Endodermal cell (in vitro differentiated cells): ENCODE measurements around the gene BOC. TPM values are rescaled to one million over a fixed set of nuclear protein-coding genes. Genes with fewer than 3 reads are reported as not detected.
A peak's percentile ranks its signal among the peaks of the same experiment; 100 is the strongest.

Experiments used
- DNase-seq: peaks from one replicate; pipeline ENCODE4 v3.0.0-alpha.2; 2017
- H3K27ac ChIP-seq: 2 replicates; pipeline ENCODE4 v1.5.1; 2013; ENCODE audit warnings: mild to moderate bottlenecking, low read depth, low read length, moderate library complexity
- H3K27me3 ChIP-seq: 2 replicates; pipeline ENCODE4 v1.6.1; 2013; ENCODE audit warnings: mild to moderate bottlenecking, low read length, moderate library complexity; ENCODE audit not compliant: insufficient read depth, control insufficient read depth, poor library complexity, severe bottlenecking
- H3K36me3 ChIP-seq: 2 replicates; pipeline ENCODE4 v1.7.0; 2013; ENCODE audit warnings: mild to moderate bottlenecking, low read length, moderate library complexity; ENCODE audit not compliant: control insufficient read depth, insufficient read depth
- H3K4me1 ChIP-seq: one replicate; pipeline ENCODE4 v1.7.0; 2013; ENCODE audit warnings: low read length; ENCODE audit not compliant: control insufficient read depth, insufficient read depth
- H3K4me3 ChIP-seq: 2 replicates; pipeline ENCODE4 v1.5.1; 2013; ENCODE audit warnings: mild to moderate bottlenecking, low read length, moderate library complexity
- H3K9ac ChIP-seq: 2 replicates; pipeline ENCODE4 v1.6.1; 2013; ENCODE audit warnings: mild to moderate bottlenecking, low read length, moderate library complexity; ENCODE audit not compliant: poor library complexity, severe bottlenecking; ENCODE audit errors: extremely low read depth
- H3K9me3 ChIP-seq: 2 replicates; pipeline ENCODE4 v1.6.1; 2013; ENCODE audit warnings: mild to moderate bottlenecking, low read length, moderate library complexity; ENCODE audit not compliant: control insufficient read depth
- H3K27ac Mint-ChIP-seq: 2 replicates; pipeline ENCODE4 v1.8.0; 2020; ENCODE audit warnings: mixed read lengths
- H3K27me3 Mint-ChIP-seq: 2 replicates; pipeline ENCODE4 v1.8.0; 2021; ENCODE audit warnings: mild to moderate bottlenecking, mixed read lengths; ENCODE audit not compliant: insufficient read depth
- H3K36me3 Mint-ChIP-seq: 2 replicates; pipeline ENCODE4 v1.8.0; 2020; ENCODE audit warnings: low read depth, mixed read lengths
- H3K4me1 Mint-ChIP-seq: 2 replicates; pipeline ENCODE4 v1.8.0; 2020; ENCODE audit warnings: mixed read lengths
- H3K4me3 Mint-ChIP-seq: 2 replicates; pipeline ENCODE4 v1.8.0; 2020; ENCODE audit warnings: mild to moderate bottlenecking, moderate library complexity, mixed read lengths
- H3K9me3 Mint-ChIP-seq: 2 replicates; pipeline ENCODE4 v1.8.0; 2020; ENCODE audit warnings: mild to moderate bottlenecking, mixed read lengths
- WGBS, 2 experiments: methylation state at CpG; one replicate each; pipeline versions ENCODE4 v1.1.5 to v1.1.7; 2013; ENCODE audit warnings: missing lambda C conversion rate in 2 of 2, mixed read lengths in 1 of 2; ENCODE audit not compliant: insufficient coverage in 1 of 2, insufficient read length in 1 of 2; 5-methylcytosine and 5-hydroxymethylcytosine counted together
- total RNA-seq, 2 donors: library from RNA; stranded (reverse); fragmentation: NEBNext Ultra II Directional in 1 of 2; extraction: Animal tissue kit (Norgen Biotek cat#: 25700) in 1 of 2; gene quantifications; 2 replicates in 1 of 2; 3 replicates in 1 of 2; pipeline ENCODE4 v1.2.1, GENCODE V29; 2021
- TF ChIP-seq, protein P1 (sequence below): fragments of 200-600 bp; sonication (generic); conservative IDR thresholded peaks from 2 replicates; pipeline ENCODE4 v1.5.0; 2021; ENCODE audit warnings: antibody characterized with exemption, mild to moderate bottlenecking

BOC gene
- total RNA-seq, 2 donors from 2014 or later = 9.8 to 12.3 TPM

DNA sequence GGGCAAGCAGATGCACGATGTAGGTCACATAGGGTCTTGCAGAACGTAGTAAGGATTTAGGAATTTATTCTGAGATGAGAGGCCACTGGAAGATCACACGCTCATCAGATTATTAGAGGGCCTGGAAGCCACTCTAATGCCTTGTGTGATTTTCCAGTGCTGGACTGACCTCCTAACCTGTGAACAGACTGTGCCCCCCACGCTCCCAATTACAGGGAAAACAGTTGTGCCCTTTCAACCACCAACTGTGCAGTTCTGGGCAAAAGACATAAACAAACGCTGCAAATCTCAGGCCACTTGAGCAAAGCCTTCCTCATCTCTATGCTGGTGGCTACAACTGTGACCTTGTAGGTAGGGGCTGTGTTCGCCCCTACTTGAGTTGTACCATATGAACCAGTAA is 48.2 kb upstream of the BOC start:
- no peaks in the 10 kb centered on the region for H3K27me3 ChIP-seq
- Mint-ChIP-seq H3K4me3 (no peak overlapping the region), H3K4me1 (no peaks in the 10 kb centered on the region), H3K36me3 (no peaks in the 10 kb centered on the region), H3K27ac (no peak overlapping the region), H3K27me3 (no peaks in the 10 kb centered on the region), H3K9me3 (no peaks in the 10 kb centered on the region)
- no peak overlapping the region for H3K27ac ChIP-seq
- no peaks in the 10 kb centered on the region for H3K4me1 ChIP-seq
- DNase-seq = no peak
- TF ChIP-seq, protein P1, sequence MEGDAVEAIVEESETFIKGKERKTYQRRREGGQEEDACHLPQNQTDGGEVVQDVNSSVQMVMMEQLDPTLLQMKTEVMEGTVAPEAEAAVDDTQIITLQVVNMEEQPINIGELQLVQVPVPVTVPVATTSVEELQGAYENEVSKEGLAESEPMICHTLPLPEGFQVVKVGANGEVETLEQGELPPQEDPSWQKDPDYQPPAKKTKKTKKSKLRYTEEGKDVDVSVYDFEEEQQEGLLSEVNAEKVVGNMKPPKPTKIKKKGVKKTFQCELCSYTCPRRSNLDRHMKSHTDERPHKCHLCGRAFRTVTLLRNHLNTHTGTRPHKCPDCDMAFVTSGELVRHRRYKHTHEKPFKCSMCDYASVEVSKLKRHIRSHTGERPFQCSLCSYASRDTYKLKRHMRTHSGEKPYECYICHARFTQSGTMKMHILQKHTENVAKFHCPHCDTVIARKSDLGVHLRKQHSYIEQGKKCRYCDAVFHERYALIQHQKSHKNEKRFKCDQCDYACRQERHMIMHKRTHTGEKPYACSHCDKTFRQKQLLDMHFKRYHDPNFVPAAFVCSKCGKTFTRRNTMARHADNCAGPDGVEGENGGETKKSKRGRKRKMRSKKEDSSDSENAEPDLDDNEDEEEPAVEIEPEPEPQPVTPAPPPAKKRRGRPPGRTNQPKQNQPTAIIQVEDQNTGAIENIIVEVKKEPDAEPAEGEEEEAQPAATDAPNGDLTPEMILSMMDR = no peak
- no peak overlapping the region for H3K4me3 ChIP-seq
- H3K36me3 ChIP-seq = no peaks in the 10 kb centered on the region
- 84 to 91% methylated on average over 6 of the region's 6 CpGs for WGBS, 2 experiments
- H3K9me3 ChIP-seq = no peaks in the 10 kb centered on the region
- no peak overlapping the region for H3K9ac ChIP-seq

DNA sequence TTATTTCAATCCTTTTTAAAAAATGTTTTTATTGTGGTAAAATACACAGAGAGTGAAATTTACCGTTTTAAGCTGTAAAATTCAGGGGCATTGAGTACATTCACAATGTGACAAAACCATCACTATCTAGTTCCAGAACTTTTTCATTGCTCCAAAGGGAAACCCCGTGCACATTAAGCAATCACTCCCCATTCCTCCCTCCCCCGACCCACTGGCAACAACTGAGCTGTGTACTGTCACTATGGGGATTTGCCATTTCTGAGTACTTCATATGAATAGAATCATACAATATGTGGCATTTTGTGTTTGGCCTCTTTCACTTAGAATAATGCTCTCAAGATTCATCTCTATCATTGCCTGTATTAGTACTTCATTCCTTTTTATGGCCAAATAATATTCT is 45.5 kb upstream of the BOC start:
- Mint-ChIP-seq H3K27ac (no peak overlapping the region), H3K4me3 (no peak overlapping the region), H3K36me3 (no peaks in the 10 kb centered on the region), H3K27me3 (no peaks in the 10 kb centered on the region), H3K4me1 (peaks cover 9% of the 10 kb centered on the region), H3K9me3 (no peaks in the 10 kb centered on the region)
- Histone ChIP-seq H3K27me3 (no peaks in the 10 kb centered on the region), H3K9me3 (no peaks in the 10 kb centered on the region), H3K4me1 (no peaks in the 10 kb centered on the region), H3K36me3 (no peaks in the 10 kb centered on the region), H3K4me3 (no peak overlapping the region), H3K9ac (no peak overlapping the region), H3K27ac (no peak overlapping the region)
- 91% methylated on average over 3 of the region's 3 CpGs; no CpG with 5 or more reads in 1 of the 2 experiments for WGBS, 2 experiments
- TF ChIP-seq, protein P1 = no peak
- no peak for DNase-seq

DNA sequence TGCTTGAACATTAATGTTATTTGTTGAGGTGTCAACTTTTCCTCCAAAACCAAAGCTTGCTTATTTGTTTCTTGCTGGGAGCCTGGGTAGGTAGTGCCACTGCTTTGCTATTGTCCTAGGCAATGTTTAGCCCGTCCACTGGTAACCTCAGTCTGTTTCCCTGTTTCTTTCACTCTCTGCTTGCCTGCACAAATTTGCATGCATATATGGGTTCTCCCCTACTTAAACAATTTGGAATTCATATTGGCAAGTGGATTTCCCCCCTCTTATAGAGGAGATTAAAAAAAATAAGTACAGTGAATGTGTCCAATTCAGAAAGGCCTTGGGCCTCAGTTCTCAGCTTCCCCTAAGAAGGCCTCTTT is 45.0 kb upstream of the BOC start:
- H3K27me3 ChIP-seq = no peaks in the 10 kb centered on the region
- no peaks in the 10 kb centered on the region for H3K9me3 Mint-ChIP-seq
- no peaks in the 10 kb centered on the region for H3K4me1 ChIP-seq
- H3K9me3 ChIP-seq = no peaks in the 10 kb centered on the region
- H3K36me3 Mint-ChIP-seq = no peaks in the 10 kb centered on the region
- no peaks in the 10 kb centered on the region for H3K36me3 ChIP-seq
- no peak overlapping the region for H3K9ac ChIP-seq
- H3K27ac ChIP-seq = peak overlapping the region; percentile 89
- peaks cover 9% of the 10 kb centered on the region for H3K4me1 Mint-ChIP-seq
- H3K4me3 ChIP-seq = no peak overlapping the region
- no peak overlapping the region for H3K27ac Mint-ChIP-seq
- DNase-seq = no peak
- H3K4me3 Mint-ChIP-seq = no peak overlapping the region
- WGBS, 2 experiments = 85% methylated on average over 1 of the region's 1 CpG; no CpG with 5 or more reads in 1 of the 2 experiments
- no peaks in the 10 kb centered on the region for H3K27me3 Mint-ChIP-seq
- TF ChIP-seq, protein P1 = no peak
